Measurements from ENCODE around the gene CKS1B.

The CKS1B gene

DNA sequence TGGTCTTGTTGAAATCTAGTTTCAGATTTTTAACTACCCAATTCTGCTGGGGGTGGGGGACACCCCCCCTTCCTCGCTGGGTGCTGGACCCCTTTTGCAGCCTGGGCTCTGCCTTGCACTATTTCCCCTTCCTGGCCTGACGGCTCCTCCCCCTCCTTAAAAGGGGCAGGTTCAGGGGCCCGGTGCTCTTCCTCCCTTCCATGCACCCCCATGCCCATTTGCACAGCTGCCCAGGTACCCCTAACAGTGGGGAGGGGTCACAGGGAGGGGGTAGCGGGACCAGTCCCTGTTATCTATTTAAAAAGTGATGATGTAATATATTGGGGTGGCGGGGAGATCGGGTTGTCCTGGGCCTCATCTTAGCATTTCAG is 43.5 kb downstream of the CKS1B start:
- TF ChIP-seq FOXP2 (optimal IDR thresholded peaks at IDR 0.05; ENCODE audit: borderline replicate concordance, extremely low read depth, extremely low read length, insufficient read depth): no peak
- no peak for TF ChIP-seq POLR2AphosphoS5 (IDR thresholded peaks at IDR 0.05; ENCODE audit: low read depth, low read length)
- TF ChIP-seq SIN3A (IDR thresholded peaks at IDR 0.05; ENCODE audit: borderline replicate concordance, insufficient read depth, low read length): no peak
- TF ChIP-seq, protein P1, sequence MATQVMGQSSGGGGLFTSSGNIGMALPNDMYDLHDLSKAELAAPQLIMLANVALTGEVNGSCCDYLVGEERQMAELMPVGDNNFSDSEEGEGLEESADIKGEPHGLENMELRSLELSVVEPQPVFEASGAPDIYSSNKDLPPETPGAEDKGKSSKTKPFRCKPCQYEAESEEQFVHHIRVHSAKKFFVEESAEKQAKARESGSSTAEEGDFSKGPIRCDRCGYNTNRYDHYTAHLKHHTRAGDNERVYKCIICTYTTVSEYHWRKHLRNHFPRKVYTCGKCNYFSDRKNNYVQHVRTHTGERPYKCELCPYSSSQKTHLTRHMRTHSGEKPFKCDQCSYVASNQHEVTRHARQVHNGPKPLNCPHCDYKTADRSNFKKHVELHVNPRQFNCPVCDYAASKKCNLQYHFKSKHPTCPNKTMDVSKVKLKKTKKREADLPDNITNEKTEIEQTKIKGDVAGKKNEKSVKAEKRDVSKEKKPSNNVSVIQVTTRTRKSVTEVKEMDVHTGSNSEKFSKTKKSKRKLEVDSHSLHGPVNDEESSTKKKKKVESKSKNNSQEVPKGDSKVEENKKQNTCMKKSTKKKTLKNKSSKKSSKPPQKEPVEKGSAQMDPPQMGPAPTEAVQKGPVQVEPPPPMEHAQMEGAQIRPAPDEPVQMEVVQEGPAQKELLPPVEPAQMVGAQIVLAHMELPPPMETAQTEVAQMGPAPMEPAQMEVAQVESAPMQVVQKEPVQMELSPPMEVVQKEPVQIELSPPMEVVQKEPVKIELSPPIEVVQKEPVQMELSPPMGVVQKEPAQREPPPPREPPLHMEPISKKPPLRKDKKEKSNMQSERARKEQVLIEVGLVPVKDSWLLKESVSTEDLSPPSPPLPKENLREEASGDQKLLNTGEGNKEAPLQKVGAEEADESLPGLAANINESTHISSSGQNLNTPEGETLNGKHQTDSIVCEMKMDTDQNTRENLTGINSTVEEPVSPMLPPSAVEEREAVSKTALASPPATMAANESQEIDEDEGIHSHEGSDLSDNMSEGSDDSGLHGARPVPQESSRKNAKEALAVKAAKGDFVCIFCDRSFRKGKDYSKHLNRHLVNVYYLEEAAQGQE (IDR thresholded peaks at IDR 0.05; ENCODE audit: insufficient read depth in 1 of 2, low read depth in 2 of 2, low read length in 2 of 2): no peak
- no peak for TF ChIP-seq TAF1 (IDR thresholded peaks at IDR 0.05; ENCODE audit: borderline replicate concordance, insufficient read depth, low read length)

DNA sequence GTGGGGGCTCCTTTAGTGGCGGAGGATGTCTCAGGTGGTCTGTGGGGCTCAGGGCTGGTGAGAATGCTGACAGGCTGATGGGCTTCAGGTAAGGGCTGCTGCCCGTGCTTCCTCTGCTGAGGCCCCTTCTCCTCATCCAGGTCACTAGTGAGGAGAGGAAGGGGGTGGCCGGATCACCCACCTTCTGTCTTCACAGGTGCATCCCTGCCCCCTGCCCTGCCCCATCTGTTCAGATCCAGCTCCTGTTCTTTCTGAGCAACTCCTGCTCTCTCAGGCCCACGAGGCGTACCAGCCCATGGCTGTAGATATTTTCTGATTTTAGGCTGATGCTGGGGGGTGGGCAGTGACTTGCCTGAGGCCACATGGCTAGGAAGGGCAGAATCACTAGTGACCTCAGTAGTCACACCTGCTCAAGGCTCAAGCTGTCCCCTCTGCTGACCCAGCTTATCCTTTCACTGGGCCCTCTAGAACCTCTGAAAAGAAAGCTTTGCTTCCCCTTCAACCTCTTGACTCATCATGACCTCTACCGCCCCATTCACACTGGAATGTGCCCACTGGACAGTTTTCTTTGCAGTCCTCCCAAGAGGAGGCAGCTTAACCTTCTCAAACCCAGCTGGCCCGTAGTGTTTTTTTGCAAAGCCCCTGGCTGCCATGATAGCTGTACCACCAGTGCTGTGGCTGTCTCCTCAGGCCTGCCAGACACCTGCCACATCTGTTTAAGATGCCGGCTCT is 44.3 kb downstream of the CKS1B start:
- TF ChIP-seq SIN3A (IDR thresholded peaks at IDR 0.05; ENCODE audit: borderline replicate concordance, insufficient read depth, low read length) (no peak), FOXP2 (optimal IDR thresholded peaks at IDR 0.05; ENCODE audit: borderline replicate concordance, extremely low read depth, extremely low read length, insufficient read depth) (no peak), TAF1 (IDR thresholded peaks at IDR 0.05; ENCODE audit: borderline replicate concordance, insufficient read depth, low read length) (no peak), POLR2AphosphoS5 (IDR thresholded peaks at IDR 0.05; ENCODE audit: low read depth, low read length) (no peak)
- TF ChIP-seq, protein P1 (IDR thresholded peaks at IDR 0.05; ENCODE audit: insufficient read depth in 1 of 2, low read depth in 2 of 2, low read length in 2 of 2): no peak

DNA sequence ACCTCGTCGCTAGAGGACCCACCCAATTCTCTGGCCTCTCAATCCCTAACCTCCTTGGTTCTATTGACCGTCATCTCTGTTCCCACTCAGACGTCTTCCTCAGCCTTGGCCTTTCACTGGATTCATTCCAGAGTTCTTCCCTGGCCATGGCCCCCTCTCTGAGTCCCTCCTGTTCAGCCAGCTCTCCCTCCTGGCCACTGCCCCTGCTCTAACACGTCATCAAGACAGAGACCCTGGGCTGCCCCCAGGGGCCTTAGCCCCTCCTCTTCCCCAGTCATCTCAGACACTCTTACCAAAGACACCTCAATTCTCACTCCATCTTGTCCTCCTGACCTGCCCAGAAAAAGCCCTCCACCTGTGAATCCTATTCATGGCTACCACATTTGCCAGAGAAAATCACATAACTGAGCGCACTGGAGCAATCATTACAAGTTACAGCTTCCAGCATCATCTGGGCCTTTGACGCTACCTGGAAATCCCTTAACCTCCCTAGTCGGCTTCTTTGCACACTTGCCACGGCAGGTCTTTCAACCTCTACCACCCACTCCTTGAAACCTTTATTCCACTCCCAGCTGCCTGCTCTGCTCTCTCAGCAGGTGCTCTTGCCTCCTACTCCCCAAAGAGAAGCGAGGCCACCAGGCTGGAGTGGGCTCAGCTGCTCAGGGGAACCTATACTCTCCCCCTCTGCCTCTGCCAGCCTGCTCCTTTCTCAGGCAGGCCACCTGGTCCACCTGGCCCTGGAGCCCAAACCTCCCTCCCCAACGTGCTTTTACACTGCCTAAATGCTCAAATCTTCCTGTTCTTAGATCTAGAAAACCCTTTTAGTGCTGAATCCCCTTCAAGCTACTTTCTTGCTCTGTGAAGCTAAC is 45.1 kb downstream of the CKS1B start:
- no peak for TF ChIP-seq FOXP2 (optimal IDR thresholded peaks at IDR 0.05; ENCODE audit: borderline replicate concordance, extremely low read depth, extremely low read length, insufficient read depth)
- TF ChIP-seq POLR2AphosphoS5 (IDR thresholded peaks at IDR 0.05; ENCODE audit: low read depth, low read length): no peak
- no peak for TF ChIP-seq SIN3A (IDR thresholded peaks at IDR 0.05; ENCODE audit: borderline replicate concordance, insufficient read depth, low read length)
- no peak for TF ChIP-seq TAF1 (IDR thresholded peaks at IDR 0.05; ENCODE audit: borderline replicate concordance, insufficient read depth, low read length)
- TF ChIP-seq, protein P1 (IDR thresholded peaks at IDR 0.05; ENCODE audit: insufficient read depth in 1 of 2, low read depth in 2 of 2, low read length in 2 of 2): no peak

DNA sequence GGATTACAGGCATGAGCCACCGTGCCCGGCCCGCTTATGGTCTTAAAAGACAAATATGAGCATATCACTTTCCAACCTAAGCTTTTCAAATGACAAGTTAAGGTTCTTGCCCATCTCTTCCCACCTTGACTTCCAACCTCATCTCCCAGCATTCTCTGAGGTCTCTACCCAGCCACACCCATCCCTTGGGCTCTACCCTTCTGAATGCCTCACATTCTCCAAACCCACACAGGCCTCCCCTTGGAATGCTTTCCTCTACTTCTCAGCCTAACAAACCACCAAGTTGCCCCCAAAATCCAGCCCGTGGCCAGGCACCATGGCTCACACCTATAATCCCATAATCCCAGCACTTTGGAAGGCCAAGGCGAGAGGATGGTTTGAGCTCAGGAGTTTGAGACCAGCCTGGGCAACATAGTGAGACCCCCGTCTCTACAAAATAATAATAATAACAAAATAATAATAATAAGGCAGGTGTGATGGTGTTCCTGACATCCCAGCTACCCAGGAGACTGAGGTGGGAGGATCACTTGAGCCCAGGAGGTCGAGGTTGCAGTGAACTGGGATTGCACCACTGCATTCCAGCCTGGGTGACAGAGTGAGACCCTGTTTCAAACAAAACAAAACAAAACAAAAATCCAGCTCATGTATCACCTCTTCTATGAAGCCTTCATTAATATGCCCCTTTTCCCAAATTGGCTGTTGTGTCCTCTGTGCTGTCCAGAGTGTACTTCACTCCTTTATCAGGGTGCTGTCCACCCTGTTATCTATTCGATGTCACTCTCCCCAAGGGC is 47.9 kb downstream of the CKS1B start:
- TF ChIP-seq SIN3A (IDR thresholded peaks at IDR 0.05; ENCODE audit: borderline replicate concordance, insufficient read depth, low read length) (no peak), TAF1 (IDR thresholded peaks at IDR 0.05; ENCODE audit: borderline replicate concordance, insufficient read depth, low read length) (no peak), POLR2AphosphoS5 (IDR thresholded peaks at IDR 0.05; ENCODE audit: low read depth, low read length) (no peak), FOXP2 (optimal IDR thresholded peaks at IDR 0.05; ENCODE audit: borderline replicate concordance, extremely low read depth, extremely low read length, insufficient read depth) (no peak)
- TF ChIP-seq, protein P1 (IDR thresholded peaks at IDR 0.05; ENCODE audit: insufficient read depth in 1 of 2, low read depth in 2 of 2, low read length in 2 of 2): no peak
